Left lung (tissue), 10 donors: ENCODE results near the gene SIPA1L2. TPM values are rescaled to one million over a fixed set of nuclear protein-coding genes. Genes with fewer than 3 reads are reported as not detected.

Experiments used
- ATAC-seq: fragments of 200-7000 bp; cut with Tn5 transposase; one replicate; pipeline ENCODE4 v1.9.1; 2020; ENCODE audit warnings: moderate library complexity
- DNase-seq, 4 donors: peaks; one replicate each; pipeline ENCODE4 v3.0.0-alpha.2; 2013 to 2020
- H3K27ac ChIP-seq, 2 donors: fragments of 200-600 bp; sonication (generic) in 1 of 2; one replicate each; pipeline versions ENCODE4 v1.5.0 to v1.8.0; 2020 to 2021
- H3K27me3 ChIP-seq, 2 donors: fragments of 200-600 bp; sonication (generic) in 1 of 2; one replicate each; pipeline versions ENCODE4 v1.5.0 to v1.8.0; 2020 to 2021
- H3K36me3 ChIP-seq, 2 donors: fragments of 200-600 bp; sonication (generic) in 1 of 2; one replicate each; pipeline versions ENCODE4 v1.5.0 to v1.8.0; 2020 to 2021
- H3K4me1 ChIP-seq, 2 donors: fragments of 200-600 bp; one replicate each; pipeline ENCODE4 v1.8.0; 2021
- H3K4me3 ChIP-seq, 2 donors: fragments of 200-600 bp; sonication (generic) in 1 of 2; one replicate each; pipeline versions ENCODE4 v1.5.0 to v1.8.0; 2020 to 2021; ENCODE audit warnings: mild to moderate bottlenecking in 1 of 2
- H3K9me3 ChIP-seq, 2 donors: fragments of 200-600 bp; sonication (generic) in 1 of 2; one replicate each; pipeline versions ENCODE4 v1.5.0 to v1.8.0; 2020 to 2021
- CTCF ChIP-seq, 2 donors: fragments of 200-600 bp; sonication (generic) in 1 of 2; IDR thresholded peaks; one replicate each; pipeline versions ENCODE4 v1.5.0 to v1.8.0; 2021; ENCODE audit warnings: antibody characterized with exemption in 2 of 2
- intact Hi-C, 2 donors: fragments of 100-400 bp; cut with DNase I; formaldehyde crosslinking; loops; one replicate each; pipeline versions ENCODE4 v1.11.2 to v1.14.2; 2022
- polyA plus RNA-seq, 6 donors: library from polyadenylated mRNA; unstranded; fragments of 120-200 nt; gene quantifications; one replicate each; pipeline ENCODE4 v1.2.1, GENCODE V29; 2013; ENCODE audit not compliant: insufficient read length in 6 of 6
- total RNA-seq, 2 donors: library from RNA; stranded (reverse); fragmentation: NEBNext Ultra II Directional; extraction: Animal tissue kit (Norgen Biotek cat#: 25700); gene quantifications; one replicate each; pipeline ENCODE4 v1.2.1, GENCODE V29; 2021
- donor health status: DM: no; HTN: yes; CAD: no.
- donor health status: DM: no; HTN: no; CAD: no.

SIPA1L2 gene
- total and polyA plus RNA-seq, 8 donors = 19.4 to 29.3 (median 26.9) TPM

GRCh38 chr1:232655746-232656085, 25.8 kb upstream of the SIPA1L2 start:
- no peak overlapping the region for H3K4me3 ChIP-seq
- no peaks in the 10 kb centered on the region for H3K9me3 ChIP-seq
- intact Hi-C loops = no loop called here
- DNase-seq (no peak), ATAC-seq (no peak)
- H3K27ac ChIP-seq = no peak overlapping the region
- H3K36me3 ChIP-seq = no peaks in the 10 kb centered on the region
- no peak for TF ChIP-seq CTCF (IDR thresholded peaks at IDR 0.05)
- H3K27me3 ChIP-seq = no peaks in the 10 kb centered on the region
- no peaks in the 10 kb centered on the region for H3K4me1 ChIP-seq

DNA sequence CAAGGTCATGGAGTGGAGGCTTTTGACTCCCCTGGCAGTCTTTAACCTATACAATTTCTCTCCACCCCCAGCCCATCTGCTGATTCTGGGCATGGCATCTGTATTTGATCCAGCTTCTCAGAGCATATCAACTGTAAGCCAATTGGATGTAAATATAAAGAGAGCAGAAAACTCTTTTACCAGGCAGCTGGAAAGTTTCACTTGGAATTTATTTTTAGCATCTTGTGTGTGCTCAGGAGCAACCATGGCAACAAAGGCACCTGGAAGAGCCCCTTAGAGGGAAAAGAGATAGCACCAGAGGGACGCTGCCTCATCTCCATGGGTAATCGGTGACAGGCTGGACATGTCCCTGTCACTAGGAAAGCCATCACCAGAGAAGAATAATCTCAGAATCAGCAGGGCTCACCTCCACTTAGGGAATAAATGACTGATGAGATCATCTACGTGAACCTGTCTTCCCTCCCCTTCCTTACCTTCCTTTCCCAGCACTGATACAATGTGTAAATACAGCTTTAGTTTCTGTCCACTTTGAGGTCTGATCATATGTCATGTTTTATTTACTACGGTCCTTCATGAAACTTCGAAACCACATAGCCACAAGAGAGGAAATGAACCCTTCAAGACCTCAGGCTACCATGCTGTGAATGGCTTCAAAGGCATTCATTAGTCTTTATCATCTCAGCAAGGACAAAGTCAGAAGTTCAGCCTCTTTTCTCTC, 25.3 kb upstream of the SIPA1L2 start:
- no peak for TF ChIP-seq CTCF (IDR thresholded peaks at IDR 0.05)
- Histone ChIP-seq H3K4me1 (no peaks in the 10 kb centered on the region), H3K36me3 (no peaks in the 10 kb centered on the region), H3K4me3 (no peak overlapping the region), H3K27ac (no peak overlapping the region), H3K9me3 (no peaks in the 10 kb centered on the region), H3K27me3 (no peaks in the 10 kb centered on the region)
- intact Hi-C loops = no loop called here
- DNase-seq (no peak), ATAC-seq (no peak)

DNA sequence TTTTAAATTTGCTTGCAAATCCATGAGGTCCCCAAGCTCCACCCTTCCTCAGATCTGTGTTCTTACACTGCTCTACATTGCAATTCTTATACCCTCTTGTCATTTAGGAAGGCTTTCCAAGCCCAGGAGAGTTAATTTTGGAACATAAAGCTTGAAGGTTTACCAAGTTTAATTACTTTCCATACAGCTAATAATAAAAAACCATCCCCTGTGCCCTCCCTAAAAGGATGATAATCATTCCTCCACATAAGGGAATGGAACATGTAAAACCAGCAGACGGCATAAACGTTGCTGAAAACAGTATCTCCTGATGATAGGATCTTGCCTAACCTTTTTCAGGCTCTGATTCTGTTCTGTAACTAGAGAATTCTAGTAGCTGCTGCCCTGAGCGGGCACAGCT, 23.9 kb upstream of the SIPA1L2 start:
- no peaks in the 10 kb centered on the region for H3K27me3 ChIP-seq
- H3K27ac ChIP-seq = no peak overlapping the region
- H3K36me3 ChIP-seq = no peaks in the 10 kb centered on the region
- H3K4me3 ChIP-seq = no peak overlapping the region
- DNase-seq (no peak), ATAC-seq (no peak)
- no peaks in the 10 kb centered on the region for H3K4me1 ChIP-seq
- TF ChIP-seq CTCF (IDR thresholded peaks at IDR 0.05) = no peak
- H3K9me3 ChIP-seq = no peaks in the 10 kb centered on the region
- intact Hi-C loops = no loop called here

DNA sequence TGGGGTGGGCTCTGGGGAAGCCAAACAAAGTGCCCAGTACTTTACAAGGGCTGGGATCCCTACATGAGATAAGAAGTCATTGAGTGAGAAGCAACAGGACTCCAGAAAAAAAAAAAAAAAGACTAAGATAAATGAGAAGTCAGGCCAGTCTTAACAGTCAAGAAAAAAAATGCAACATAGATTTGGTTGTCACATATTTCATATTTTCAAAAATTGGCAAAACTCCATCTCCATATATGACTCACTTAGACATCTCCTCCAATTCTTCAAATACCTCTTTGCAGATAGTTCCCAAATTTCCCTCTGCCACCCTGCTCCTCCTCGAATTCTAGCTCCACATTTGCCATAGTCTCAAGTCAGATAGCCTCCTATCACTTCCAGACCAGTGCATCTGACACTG, 20.9 kb upstream of the SIPA1L2 start:
- Histone ChIP-seq H3K4me3 (no peak overlapping the region), H3K27me3 (no peaks in the 10 kb centered on the region), H3K36me3 (no peaks in the 10 kb centered on the region), H3K9me3 (no peaks in the 10 kb centered on the region), H3K27ac (no peak overlapping the region), H3K4me1 (no peaks in the 10 kb centered on the region)
- DNase-seq (no peak), ATAC-seq (no peak)
- no peak for TF ChIP-seq CTCF (IDR thresholded peaks at IDR 0.05)
- intact Hi-C loops = no loop called here

DNA sequence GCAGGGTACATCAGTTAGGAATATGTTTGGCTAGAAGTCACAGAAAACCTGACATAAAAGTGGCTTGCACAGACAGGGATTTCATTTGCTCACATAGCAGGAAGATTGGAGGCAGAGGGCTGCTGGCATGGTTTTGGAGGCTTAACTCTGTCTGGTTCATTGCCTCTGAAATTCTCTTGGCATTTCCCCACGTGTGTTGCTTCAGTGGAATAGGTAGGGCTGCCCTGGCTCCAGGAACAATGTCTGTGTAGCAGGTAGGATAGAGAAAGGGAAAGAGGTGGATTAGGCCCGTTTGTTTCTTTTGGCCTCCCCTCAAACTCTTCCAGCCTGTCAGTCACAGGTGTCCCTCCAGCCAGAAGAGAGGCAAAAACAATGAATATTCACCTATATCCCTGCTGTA, 20.5 kb upstream of the SIPA1L2 start:
- no peak for TF ChIP-seq CTCF (IDR thresholded peaks at IDR 0.05)
- intact Hi-C loops = no loop called here
- H3K9me3 ChIP-seq = no peaks in the 10 kb centered on the region
- DNase-seq = no peak
- no peaks in the 10 kb centered on the region for H3K4me1 ChIP-seq
- H3K27ac ChIP-seq = no peak overlapping the region
- no peaks in the 10 kb centered on the region for H3K36me3 ChIP-seq
- no peak overlapping the region for H3K4me3 ChIP-seq
- no peaks in the 10 kb centered on the region for H3K27me3 ChIP-seq
- ATAC-seq = no peak
